SH-SY5Y (cell line): ENCODE measurements around the gene ECHDC3.

Source experiments
- GATA2 ChIP-seq: IDR thresholded peaks from 2 replicates; pipeline ENCODE4 v1.6.1; 2011; ENCODE audit warnings: mild to moderate bottlenecking, low read depth, low read length
- GATA3 ChIP-seq: IDR thresholded peaks from 2 replicates; pipeline ENCODE4 v1.6.1; 2011; ENCODE audit warnings: low read depth, mild to moderate bottlenecking, low read length, moderate library complexity

- TF ChIP-seq GATA2 (no peak), GATA3 (no peak)
Observed at GRCh38 chr10:11713186-11713743, 28.9 kb upstream of the ECHDC3 start.
